GM12878 (cell line): Measurements from ENCODE around the gene THSD4.

Experiments
- BHLHE40 ChIP-seq, 2 experiments: fragments of 450-650 bp in 1 of 2; IDR thresholded peaks; 2 replicates each; pipeline ENCODE4 v1.6.1; 2011 to 2017; ENCODE audit warnings: low read depth in 2 of 2, borderline replicate concordance in 1 of 2, improper control_type of control experiment in 1 of 2, low read length in 1 of 2, mild to moderate bottlenecking in 1 of 2
- BMI1 ChIP-seq: fragments of 450-650 bp; IDR thresholded peaks from 2 replicates; pipeline ENCODE4 v1.6.1; 2016; ENCODE audit warnings: mild to moderate bottlenecking, moderate library complexity, borderline replicate concordance
- EZH2 ChIP-seq: IDR thresholded peaks from 2 replicates; pipeline ENCODE4 v1.6.1; 2012; ENCODE audit warnings: low read depth, mild to moderate bottlenecking, control low read depth, inconsistent platforms, low read length, borderline replicate concordance; ENCODE audit not compliant: control insufficient read depth
- MXI1 ChIP-seq: fragments of 150-350 bp; IDR thresholded peaks from 2 replicates; pipeline ENCODE4 v1.6.1; 2011; ENCODE audit warnings: low read depth, mild to moderate bottlenecking, inconsistent platforms, low read length, improper control_type of control experiment
- MYC ChIP-seq: IDR thresholded peaks from 2 replicates; pipeline ENCODE4 v1.6.1; 2011; ENCODE audit warnings: mild to moderate bottlenecking, low read length, moderate library complexity, inconsistent platforms; ENCODE audit not compliant: insufficient read depth, insufficient replicate concordance, insufficient read length, severe bottlenecking
- NFIC ChIP-seq: IDR thresholded peaks from 2 replicates; pipeline ENCODE4 v1.6.1; 2012; ENCODE audit warnings: low read depth, mild to moderate bottlenecking, inconsistent platforms, low read length, moderate library complexity
- NR2C2 ChIP-seq: IDR thresholded peaks from 2 replicates; pipeline ENCODE4 v1.6.1; 2011; ENCODE audit warnings: borderline replicate concordance, low read depth; ENCODE audit not compliant: control insufficient read depth, insufficient read length
- POLR2A ChIP-seq: IDR thresholded peaks from 2 replicates; pipeline ENCODE4 v1.6.1; 2011; ENCODE audit warnings: low read depth, mild to moderate bottlenecking, low read length
- RAD21 ChIP-seq: IDR thresholded peaks from 2 replicates; pipeline ENCODE4 v1.6.1; 2011; ENCODE audit warnings: mild to moderate bottlenecking, low read depth, low read length, moderate library complexity; ENCODE audit not compliant: insufficient read depth
- SREBF1 ChIP-seq: IDR thresholded peaks from 2 replicates; pipeline ENCODE4 v1.6.1; 2012; ENCODE audit warnings: mild to moderate bottlenecking, low read length
- YBX1 ChIP-seq: fragments of 450-650 bp; IDR thresholded peaks from 2 replicates; pipeline ENCODE4 v1.6.1; 2016; ENCODE audit warnings: antibody characterized with exemption
- TF ChIP-seq, protein P1 (sequence below): IDR thresholded peaks from 2 replicates; pipeline ENCODE4 v1.6.1; 2012; ENCODE audit warnings: low read depth, low read length, improper control_type of control experiment
- TF ChIP-seq, protein P2 (sequence below): fragments of 450-650 bp; formaldehyde crosslinking; IDR thresholded peaks from 2 replicates; pipeline ENCODE4 v1.4.0; 2022; ENCODE audit warnings: mild to moderate bottlenecking, moderate library complexity
- TF ChIP-seq, protein P3 (sequence below): IDR thresholded peaks from 2 replicates; pipeline ENCODE4 v1.6.1; 2011; ENCODE audit warnings: low read depth, mild to moderate bottlenecking, low read length, moderate library complexity, borderline replicate concordance; ENCODE audit errors: extremely low read depth

DNA sequence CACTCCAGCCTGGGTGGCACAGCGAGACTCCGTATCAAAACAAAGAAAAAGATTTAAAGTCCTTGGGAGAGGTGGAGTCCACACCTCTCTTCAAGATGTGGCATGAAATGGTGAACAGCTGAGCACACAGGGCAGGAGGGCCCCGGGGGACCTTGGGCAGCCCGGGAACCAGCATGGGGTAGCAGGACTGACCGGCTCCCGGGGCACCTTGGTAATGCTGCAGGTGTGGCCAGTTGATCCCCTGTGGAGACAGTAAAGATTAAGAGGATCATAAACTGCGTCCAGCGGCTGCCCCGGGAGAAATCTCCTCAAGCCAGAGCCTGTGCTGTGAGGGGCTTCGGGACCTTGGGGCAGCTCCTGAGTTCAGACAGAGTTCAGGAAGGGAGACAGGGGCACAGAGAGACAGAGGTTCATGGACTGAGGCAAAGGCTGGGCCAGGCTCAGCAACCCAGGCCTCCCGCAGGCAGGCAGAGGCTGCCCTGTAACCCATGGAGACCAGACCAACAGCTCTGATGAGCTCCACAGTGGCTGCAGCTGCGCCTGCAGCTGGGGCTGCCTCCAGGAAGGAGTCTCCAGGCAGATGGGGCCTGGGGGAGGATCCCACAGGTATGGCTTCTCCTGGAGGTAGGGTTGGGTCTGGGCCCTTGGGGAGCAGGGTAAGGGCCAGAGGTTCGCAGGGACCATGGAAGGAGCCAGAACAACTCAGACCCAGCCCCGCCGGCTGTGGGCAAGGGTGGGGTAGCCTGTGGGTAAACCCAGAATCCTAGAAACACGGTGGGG lies 695.2 kb downstream of the THSD4 start, which contains the start of gene NR2E3:
- TF ChIP-seq EZH2 (no peak), NFIC (no peak), RAD21 (no peak), BHLHE40 (IDR thresholded peaks at IDR 0.05; ENCODE audit: borderline replicate concordance in 1 of 2, low read depth in 2 of 2, low read length in 1 of 2) (no peak), SREBF1 (no peak), YBX1 (no peak), MYC (no peak), MXI1 (no peak), NR2C2 (no peak), POLR2A (no peak), BMI1 (no peak)
- TF ChIP-seq, protein P1, sequence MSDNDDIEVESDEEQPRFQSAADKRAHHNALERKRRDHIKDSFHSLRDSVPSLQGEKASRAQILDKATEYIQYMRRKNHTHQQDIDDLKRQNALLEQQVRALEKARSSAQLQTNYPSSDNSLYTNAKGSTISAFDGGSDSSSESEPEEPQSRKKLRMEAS, result no peak
- TF ChIP-seq, protein P2, sequence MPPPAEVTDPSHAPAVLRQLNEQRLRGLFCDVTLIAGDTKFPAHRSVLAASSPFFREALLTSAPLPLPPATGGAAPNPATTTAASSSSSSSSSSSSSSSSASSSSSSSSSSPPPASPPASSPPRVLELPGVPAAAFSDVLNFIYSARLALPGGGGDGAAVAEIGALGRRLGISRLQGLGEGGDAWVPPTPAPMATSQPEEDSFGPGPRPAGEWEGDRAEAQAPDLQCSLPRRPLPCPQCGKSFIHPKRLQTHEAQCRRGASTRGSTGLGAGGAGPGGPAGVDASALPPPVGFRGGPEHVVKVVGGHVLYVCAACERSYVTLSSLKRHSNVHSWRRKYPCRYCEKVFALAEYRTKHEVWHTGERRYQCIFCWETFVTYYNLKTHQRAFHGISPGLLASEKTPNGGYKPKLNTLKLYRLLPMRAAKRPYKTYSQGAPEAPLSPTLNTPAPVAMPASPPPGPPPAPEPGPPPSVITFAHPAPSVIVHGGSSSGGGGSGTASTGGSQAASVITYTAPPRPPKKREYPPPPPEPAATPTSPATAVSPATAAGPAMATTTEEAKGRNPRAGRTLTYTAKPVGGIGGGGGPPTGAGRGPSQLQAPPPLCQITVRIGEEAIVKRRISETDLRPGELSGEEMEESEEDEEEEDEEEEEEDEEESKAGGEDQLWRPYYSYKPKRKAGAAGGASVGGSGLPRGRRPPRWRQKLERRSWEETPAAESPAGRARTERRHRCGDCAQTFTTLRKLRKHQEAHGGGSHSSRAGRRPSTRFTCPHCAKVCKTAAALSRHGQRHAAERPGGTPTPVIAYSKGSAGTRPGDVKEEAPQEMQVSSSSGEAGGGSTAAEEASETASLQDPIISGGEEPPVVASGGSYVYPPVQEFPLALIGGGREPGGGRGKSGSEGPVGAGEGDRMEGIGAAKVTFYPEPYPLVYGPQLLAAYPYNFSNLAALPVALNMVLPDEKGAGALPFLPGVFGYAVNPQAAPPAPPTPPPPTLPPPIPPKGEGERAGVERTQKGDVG, result no peak
- TF ChIP-seq, protein P3, sequence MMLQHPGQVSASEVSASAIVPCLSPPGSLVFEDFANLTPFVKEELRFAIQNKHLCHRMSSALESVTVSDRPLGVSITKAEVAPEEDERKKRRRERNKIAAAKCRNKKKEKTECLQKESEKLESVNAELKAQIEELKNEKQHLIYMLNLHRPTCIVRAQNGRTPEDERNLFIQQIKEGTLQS, result no peak
